Loucy (cell line): ENCODE measurements around the gene CFAP52.

Source experiments
- EZH2phosphoT487 ChIP-seq: fragments of 200-600 bp; IDR thresholded peaks from 2 replicates; pipeline ENCODE4 v1.6.1; 2018; ENCODE audit warnings: antibody characterized with exemption, mild to moderate bottlenecking, moderate library complexity, borderline replicate concordance
- TF ChIP-seq, protein P1 (sequence below): fragments of 200-600 bp; sonication (generic); conservative IDR thresholded peaks from 2 replicates; pipeline ENCODE4 v1.5.1; 2014; ENCODE audit warnings: mild to moderate bottlenecking, antibody characterized with exemption, low read length

DNA sequence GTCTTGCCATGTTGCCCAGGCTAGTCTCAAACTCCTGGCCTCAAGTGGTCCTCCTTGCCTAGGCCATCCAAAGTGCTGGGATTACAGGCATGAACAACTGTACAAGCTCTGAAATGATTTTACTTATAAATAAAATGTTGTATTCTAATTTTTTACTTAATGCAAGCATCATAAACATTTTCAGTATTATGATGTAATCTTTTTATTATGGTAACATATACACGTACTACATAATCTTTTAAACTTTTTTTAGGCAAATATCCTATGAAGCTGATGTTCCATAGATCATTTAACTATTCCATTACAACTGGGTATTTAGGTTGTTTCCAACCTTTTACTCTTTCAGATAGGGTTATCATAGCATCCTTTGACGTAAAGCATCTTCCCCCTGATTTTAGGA is 35.1 kb downstream of the CFAP52 start:
- TF ChIP-seq, protein P1, sequence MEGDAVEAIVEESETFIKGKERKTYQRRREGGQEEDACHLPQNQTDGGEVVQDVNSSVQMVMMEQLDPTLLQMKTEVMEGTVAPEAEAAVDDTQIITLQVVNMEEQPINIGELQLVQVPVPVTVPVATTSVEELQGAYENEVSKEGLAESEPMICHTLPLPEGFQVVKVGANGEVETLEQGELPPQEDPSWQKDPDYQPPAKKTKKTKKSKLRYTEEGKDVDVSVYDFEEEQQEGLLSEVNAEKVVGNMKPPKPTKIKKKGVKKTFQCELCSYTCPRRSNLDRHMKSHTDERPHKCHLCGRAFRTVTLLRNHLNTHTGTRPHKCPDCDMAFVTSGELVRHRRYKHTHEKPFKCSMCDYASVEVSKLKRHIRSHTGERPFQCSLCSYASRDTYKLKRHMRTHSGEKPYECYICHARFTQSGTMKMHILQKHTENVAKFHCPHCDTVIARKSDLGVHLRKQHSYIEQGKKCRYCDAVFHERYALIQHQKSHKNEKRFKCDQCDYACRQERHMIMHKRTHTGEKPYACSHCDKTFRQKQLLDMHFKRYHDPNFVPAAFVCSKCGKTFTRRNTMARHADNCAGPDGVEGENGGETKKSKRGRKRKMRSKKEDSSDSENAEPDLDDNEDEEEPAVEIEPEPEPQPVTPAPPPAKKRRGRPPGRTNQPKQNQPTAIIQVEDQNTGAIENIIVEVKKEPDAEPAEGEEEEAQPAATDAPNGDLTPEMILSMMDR = no peak
- TF ChIP-seq EZH2phosphoT487 = no peak
